ENCODE results near the gene SLC12A8. TPM values are rescaled to one million over a fixed set of nuclear protein-coding genes. Genes with fewer than 3 reads are reported as not detected.

Gene SLC12A8
- total and polyA plus RNA-seq, 2 experiments from 2014 or later: 3.1 to 3.4 TPM

DNA sequence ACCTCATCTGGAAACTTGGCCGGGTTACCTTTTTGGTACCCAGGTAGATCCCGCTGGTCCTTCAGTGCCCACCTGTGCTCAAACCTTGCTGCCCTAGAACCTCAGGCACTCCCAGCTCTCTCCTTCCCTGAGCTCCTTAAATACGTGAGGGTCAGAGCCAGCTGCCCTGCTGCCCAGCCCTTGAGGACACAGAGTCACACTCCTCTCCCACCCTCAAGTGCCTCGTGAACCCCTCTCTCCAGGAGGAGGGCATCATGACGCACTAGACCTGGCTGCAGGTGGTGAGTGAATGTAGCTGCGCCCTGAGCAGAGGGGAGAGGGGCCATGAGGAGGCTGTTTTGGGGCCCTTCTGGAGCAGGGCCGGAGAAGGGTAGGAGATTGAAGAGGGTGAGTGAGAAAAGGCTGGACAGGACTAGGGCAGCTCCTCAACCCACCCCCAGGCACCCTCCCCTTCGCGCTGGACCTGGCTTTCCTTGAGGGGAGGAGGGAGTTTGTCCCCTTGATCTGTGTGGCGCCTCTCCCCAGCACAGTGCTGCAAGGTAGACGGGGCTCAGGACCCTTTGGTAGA is 941 bp downstream of the SLC12A8 start:
- H3K4me3 ChIP-seq: peak overlapping the region; percentile 57
- no peaks in the 10 kb centered on the region for H3K4me1 ChIP-seq (ENCODE audit: low read depth)
- H3K36me3 ChIP-seq: no peaks in the 10 kb centered on the region
- DNase-seq (ENCODE audit: low read depth in 1 of 2, low spot score in 1 of 2): no peak
- H3K27ac ChIP-seq: no peak overlapping the region
- H3K9me3 ChIP-seq (ENCODE audit: low read depth): no peaks in the 10 kb centered on the region
- H3K27me3 ChIP-seq: peaks cover 24% of the 10 kb centered on the region
- TF ChIP-seq, protein P1, sequence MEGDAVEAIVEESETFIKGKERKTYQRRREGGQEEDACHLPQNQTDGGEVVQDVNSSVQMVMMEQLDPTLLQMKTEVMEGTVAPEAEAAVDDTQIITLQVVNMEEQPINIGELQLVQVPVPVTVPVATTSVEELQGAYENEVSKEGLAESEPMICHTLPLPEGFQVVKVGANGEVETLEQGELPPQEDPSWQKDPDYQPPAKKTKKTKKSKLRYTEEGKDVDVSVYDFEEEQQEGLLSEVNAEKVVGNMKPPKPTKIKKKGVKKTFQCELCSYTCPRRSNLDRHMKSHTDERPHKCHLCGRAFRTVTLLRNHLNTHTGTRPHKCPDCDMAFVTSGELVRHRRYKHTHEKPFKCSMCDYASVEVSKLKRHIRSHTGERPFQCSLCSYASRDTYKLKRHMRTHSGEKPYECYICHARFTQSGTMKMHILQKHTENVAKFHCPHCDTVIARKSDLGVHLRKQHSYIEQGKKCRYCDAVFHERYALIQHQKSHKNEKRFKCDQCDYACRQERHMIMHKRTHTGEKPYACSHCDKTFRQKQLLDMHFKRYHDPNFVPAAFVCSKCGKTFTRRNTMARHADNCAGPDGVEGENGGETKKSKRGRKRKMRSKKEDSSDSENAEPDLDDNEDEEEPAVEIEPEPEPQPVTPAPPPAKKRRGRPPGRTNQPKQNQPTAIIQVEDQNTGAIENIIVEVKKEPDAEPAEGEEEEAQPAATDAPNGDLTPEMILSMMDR (IDR thresholded peaks at IDR 0.05; ENCODE audit: low read depth, low read length): no peak

DNA sequence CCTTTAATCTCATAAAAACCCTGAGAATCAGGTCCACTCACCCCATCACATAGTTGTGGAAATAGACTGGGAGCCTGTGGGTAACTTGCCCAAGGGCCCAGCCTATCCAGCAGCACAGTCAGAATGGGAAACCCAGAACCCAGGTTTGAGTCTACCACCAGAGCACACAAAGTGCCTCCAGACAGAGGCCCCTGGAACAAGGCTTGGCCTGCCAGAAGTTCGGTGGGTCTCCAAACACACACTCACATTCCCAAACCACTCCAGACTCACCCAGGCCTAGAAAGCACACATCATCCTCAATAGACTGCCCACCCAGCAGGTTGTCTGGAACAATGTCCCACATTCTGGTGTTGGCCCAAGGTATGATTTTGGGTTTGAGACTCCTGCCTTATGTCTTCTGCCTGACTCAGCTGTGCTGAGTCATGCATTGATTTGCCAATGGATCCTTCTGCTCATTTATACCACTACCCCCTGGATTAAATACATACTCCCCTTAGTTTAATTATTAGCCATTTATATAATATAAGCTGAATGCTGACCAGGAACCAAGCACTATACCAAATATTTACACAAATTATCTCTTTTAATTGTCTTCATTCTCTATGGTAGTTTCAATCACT is 4.5 kb downstream of the SLC12A8 start:
- H3K9me3 ChIP-seq (ENCODE audit: low read depth): no peaks in the 10 kb centered on the region

GRCh38 chr3:125207507-125207906 is 5.0 kb downstream of the SLC12A8 start:
- no peaks in the 10 kb centered on the region for H3K9me3 ChIP-seq (ENCODE audit: low read depth)
- no peak for DNase-seq (ENCODE audit: low read depth in 1 of 2, low spot score in 1 of 2)
- no peak overlapping the region for H3K27ac ChIP-seq
- peaks cover 6% of the 10 kb centered on the region for H3K27me3 ChIP-seq
- H3K36me3 ChIP-seq: no peaks in the 10 kb centered on the region
- no peaks in the 10 kb centered on the region for H3K4me1 ChIP-seq (ENCODE audit: low read depth)
- no peak overlapping the region for H3K4me3 ChIP-seq
- TF ChIP-seq, protein P1 (IDR thresholded peaks at IDR 0.05; ENCODE audit: low read depth, low read length): no peak

More for the DNA sequence above, 4.5 kb downstream of the SLC12A8 start:
- no peak overlapping the region for H3K4me3 ChIP-seq
- TF ChIP-seq, protein P1 (IDR thresholded peaks at IDR 0.05; ENCODE audit: low read depth, low read length): no peak
- DNase-seq (ENCODE audit: low read depth in 1 of 2, low spot score in 1 of 2): no peak
- H3K27ac ChIP-seq: no peak overlapping the region
- no peaks in the 10 kb centered on the region for H3K36me3 ChIP-seq
- peaks cover 11% of the 10 kb centered on the region for H3K27me3 ChIP-seq
- H3K4me1 ChIP-seq (ENCODE audit: low read depth): no peaks in the 10 kb centered on the region

DNA sequence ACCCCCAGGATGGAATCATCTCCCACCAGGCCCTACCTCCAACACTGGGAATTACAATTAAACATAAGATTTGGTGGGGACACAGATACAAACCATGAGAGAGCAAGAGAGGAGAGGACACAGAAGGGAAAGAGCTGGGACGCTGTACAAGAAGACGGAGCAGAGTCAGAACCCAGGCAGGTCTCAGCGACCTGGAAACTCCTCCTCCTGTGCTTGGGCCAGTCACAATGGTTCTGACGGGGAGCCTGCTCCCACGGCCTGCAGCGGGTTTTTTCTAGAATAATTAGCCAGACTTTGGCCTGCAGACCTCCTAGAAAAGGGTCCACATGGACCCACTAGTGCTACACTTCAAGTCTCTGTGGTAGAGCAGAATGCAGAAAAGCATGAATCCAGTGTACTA is 5.6 kb downstream of the SLC12A8 start:
- no peaks in the 10 kb centered on the region for H3K36me3 ChIP-seq
- DNase-seq (ENCODE audit: low read depth in 1 of 2, low spot score in 1 of 2): no peak
- TF ChIP-seq, protein P1 (IDR thresholded peaks at IDR 0.05; ENCODE audit: low read depth, low read length): no peak
- no peaks in the 10 kb centered on the region for H3K27me3 ChIP-seq
- H3K27ac ChIP-seq: no peak overlapping the region
- H3K4me3 ChIP-seq: no peak overlapping the region
- H3K9me3 ChIP-seq (ENCODE audit: low read depth): no peaks in the 10 kb centered on the region
- H3K4me1 ChIP-seq (ENCODE audit: low read depth): no peaks in the 10 kb centered on the region

- DNase-seq (ENCODE audit: low read depth in 1 of 2, low spot score in 1 of 2): no peak
- TF ChIP-seq, protein P1 (IDR thresholded peaks at IDR 0.05; ENCODE audit: low read depth, low read length): no peak
- no peaks in the 10 kb centered on the region for H3K9me3 ChIP-seq (ENCODE audit: low read depth)
- no peaks in the 10 kb centered on the region for H3K36me3 ChIP-seq
- no peak overlapping the region for H3K4me3 ChIP-seq
- no peaks in the 10 kb centered on the region for H3K27me3 ChIP-seq
- no peak overlapping the region for H3K27ac ChIP-seq
- no peaks in the 10 kb centered on the region for H3K4me1 ChIP-seq (ENCODE audit: low read depth)
These were observed 8.8 kb downstream of the SLC12A8 start for GRCh38 chr3:125203731-125204130.

Measured in cardiac muscle cell (in vitro differentiated cells and primary cell).